HUES6 (cell line): ENCODE data around the gene PDE4D.
"Not testable (repeated sequence)": the region's sequence is repeated elsewhere in the genome, so short reads cannot be mapped to it uniquely, and the experiment has no call there.

ENCODE experiments used
- H3K27ac ChIP-seq: 2 replicates; pipeline ENCODE4 v1.7.0; 2013; ENCODE audit warnings: low read depth, mild to moderate bottlenecking, low read length, inconsistent platforms
- H3K27me3 ChIP-seq: 2 replicates; pipeline ENCODE4 v1.6.1; 2013; ENCODE audit warnings: low read length; ENCODE audit not compliant: control insufficient read depth, insufficient read depth
- H3K36me3 ChIP-seq: 2 replicates; pipeline ENCODE4 v1.6.1; 2013; ENCODE audit warnings: low read length; ENCODE audit not compliant: control insufficient read depth, insufficient read depth
- H3K4me1 ChIP-seq: 2 replicates; pipeline ENCODE4 v1.6.1; 2013; ENCODE audit warnings: low read length; ENCODE audit not compliant: control insufficient read depth, insufficient read depth
- H3K4me3 ChIP-seq: 2 replicates; pipeline ENCODE4 v1.5.1; 2013; ENCODE audit warnings: low read depth, low read length
- H3K9ac ChIP-seq: one replicate; pipeline ENCODE4 v1.6.1; 2013; ENCODE audit warnings: mild to moderate bottlenecking, low read length
- H3K9me3 ChIP-seq: 2 replicates; pipeline ENCODE4 v1.6.1; 2013; ENCODE audit warnings: low read depth, low read length; ENCODE audit not compliant: control insufficient read depth, insufficient read depth

Gene PDE4D

DNA sequence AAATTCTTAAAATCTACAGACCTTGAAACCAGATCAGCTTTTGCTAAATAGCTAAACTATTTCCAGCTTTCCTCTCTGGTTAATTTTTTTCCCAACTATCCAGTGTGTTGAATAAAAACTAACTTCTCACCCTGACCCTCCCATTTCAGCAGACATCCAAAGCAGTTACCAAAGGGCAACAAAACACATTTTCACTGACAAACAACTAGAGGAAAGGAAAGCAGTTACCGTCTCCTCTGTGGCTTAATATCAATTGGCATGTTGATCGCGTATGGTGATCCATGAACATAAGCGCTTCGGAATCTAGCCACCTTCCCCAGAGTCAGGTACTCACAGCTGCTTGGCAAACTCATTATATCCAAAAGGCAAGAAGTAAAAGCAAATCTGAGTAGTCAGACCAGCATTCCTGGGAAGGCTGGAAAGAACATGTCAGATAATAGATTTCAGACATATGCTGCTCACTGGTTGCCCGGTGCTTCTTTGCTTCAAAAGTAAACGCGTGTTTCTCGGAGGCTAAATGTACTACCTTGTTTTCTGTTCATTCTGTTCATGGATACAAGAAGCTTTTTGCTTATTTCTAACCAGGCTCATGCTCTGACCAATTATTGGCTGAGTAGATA is 463.4 kb downstream of the PDE4D start:
- H3K36me3 ChIP-seq, result no peaks in the 10 kb centered on the region
- H3K27ac ChIP-seq, result no peak overlapping the region
- no peaks in the 10 kb centered on the region for H3K27me3 ChIP-seq
- H3K4me1 ChIP-seq, result no peaks in the 10 kb centered on the region
- no peak overlapping the region for H3K9ac ChIP-seq
- no peak overlapping the region for H3K4me3 ChIP-seq
- no peaks in the 10 kb centered on the region for H3K9me3 ChIP-seq

- Histone ChIP-seq H3K4me3 (no peak overlapping the region), H3K4me1 (no peaks in the 10 kb centered on the region), H3K27ac (no peak overlapping the region), H3K27me3 (no peaks in the 10 kb centered on the region), H3K9ac (no peak overlapping the region), H3K36me3 (no peaks in the 10 kb centered on the region), H3K9me3 (no peaks in the 10 kb centered on the region)
These were observed 465.1 kb downstream of the PDE4D start for GRCh38 chr5:59428391-59428790.

DNA sequence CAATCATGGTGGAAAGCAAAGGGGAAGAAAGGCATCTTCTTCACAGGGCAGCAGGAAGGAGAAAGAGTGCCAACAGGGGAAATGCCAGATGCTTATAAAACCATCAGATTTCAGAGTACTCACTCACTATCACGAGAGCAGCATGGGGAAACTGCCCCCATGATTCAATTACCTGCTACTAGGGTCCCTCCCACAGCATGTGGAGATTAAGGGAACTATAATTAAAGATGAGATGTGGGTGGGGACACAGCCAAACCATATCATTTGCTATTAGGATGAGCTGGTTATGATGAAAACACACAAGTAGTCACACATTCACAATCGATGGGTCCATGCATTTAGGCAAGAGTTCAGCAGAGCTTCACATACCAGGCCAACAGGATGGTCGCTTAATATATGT is 469.0 kb downstream of the PDE4D start:
- Histone ChIP-seq H3K4me1 (no peaks in the 10 kb centered on the region), H3K9me3 (no peaks in the 10 kb centered on the region), H3K4me3 (no peak overlapping the region), H3K27ac (no peak overlapping the region), H3K9ac (no peak overlapping the region), H3K36me3 (no peaks in the 10 kb centered on the region), H3K27me3 (no peaks in the 10 kb centered on the region)

DNA sequence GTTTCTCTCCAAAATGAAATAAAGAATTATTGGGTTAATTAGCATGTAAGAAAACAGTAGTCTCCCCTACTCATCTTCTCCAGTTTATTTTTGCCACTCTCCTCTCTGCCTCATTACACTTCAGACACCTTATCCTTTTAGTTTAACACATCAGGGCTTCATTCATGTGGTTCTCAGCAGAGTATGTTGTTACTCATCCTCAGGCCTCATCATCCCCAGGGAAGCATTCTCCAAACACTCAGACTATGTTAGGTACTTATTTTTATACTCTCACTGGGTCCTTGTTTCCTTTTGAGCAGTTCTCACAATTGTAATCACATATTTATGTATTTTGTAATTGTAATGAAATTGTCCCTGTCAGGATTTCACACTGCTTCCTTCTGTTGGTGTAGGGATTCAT is 470.5 kb downstream of the PDE4D start:
- Histone ChIP-seq H3K9me3 (no peaks in the 10 kb centered on the region), H3K27ac (no peak overlapping the region), H3K4me1 (no peaks in the 10 kb centered on the region), H3K4me3 (no peak overlapping the region), H3K27me3 (no peaks in the 10 kb centered on the region), H3K9ac (no peak overlapping the region), H3K36me3 (no peaks in the 10 kb centered on the region)

- no peaks in the 10 kb centered on the region for H3K9me3 ChIP-seq
- no peaks in the 10 kb centered on the region for H3K4me1 ChIP-seq
- no peaks in the 10 kb centered on the region for H3K36me3 ChIP-seq
- no peak overlapping the region for H3K4me3 ChIP-seq
- no peak overlapping the region for H3K27ac ChIP-seq
- H3K27me3 ChIP-seq, result no peaks in the 10 kb centered on the region
- no peak overlapping the region for H3K9ac ChIP-seq
These were observed 471.3 kb downstream of the PDE4D start for GRCh38 chr5:59421986-59422941.

- Histone ChIP-seq H3K9ac (no peak overlapping the region), H3K4me3 (no peak overlapping the region), H3K36me3 (no peaks in the 10 kb centered on the region), H3K27ac (no peak overlapping the region), H3K4me1 (no peaks in the 10 kb centered on the region), H3K27me3 (no peaks in the 10 kb centered on the region), H3K9me3 (no peaks in the 10 kb centered on the region)
These were observed 472.9 kb downstream of the PDE4D start for GRCh38 chr5:59420596-59420995.

DNA sequence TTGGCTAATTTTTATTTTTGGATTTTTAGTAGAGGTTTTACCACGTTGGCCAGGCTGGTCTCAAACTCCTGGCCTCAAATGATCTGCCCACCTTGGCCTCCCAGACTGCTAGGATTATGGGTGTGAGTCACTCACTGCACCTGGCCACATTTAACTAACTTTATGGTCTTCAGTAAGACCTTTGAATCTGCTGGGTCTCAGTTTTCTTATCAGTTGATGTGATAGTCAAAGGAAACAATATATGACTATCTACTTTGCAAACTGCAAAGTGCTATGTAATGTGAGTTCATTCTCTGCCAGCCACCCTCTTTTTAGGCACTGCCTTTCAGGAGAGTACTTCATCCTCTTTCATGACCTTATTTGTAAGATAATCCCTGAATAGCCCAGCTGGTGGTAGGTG is 474.7 kb downstream of the PDE4D start:
- Histone ChIP-seq H3K9ac (no peak overlapping the region), H3K27me3 (no peaks in the 10 kb centered on the region), H3K4me3 (no peak overlapping the region), H3K9me3 (no peaks in the 10 kb centered on the region), H3K36me3 (no peaks in the 10 kb centered on the region), H3K4me1 (no peaks in the 10 kb centered on the region), H3K27ac (no peak overlapping the region)

DNA sequence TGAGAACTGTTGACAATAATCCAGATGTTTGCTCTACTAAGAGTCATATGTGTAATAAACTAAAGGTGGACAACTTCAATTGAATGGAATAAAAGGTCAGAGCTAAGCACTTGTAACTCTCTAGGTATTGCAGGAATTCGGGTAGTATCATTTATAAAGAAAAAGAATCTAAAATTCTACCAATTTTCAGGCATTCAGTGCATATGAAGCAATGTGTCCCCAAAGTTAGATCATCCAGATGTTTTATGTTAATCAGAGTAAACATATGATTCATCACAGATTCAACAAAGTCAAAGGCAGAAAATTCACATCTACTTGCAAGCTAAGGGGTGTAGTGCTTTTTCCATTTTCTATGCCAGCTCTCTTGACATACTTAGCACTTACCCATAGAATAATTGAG is 477.1 kb downstream of the PDE4D start:
- Histone ChIP-seq H3K27me3 (no peaks in the 10 kb centered on the region), H3K4me1 (no peaks in the 10 kb centered on the region), H3K9me3 (peaks cover 6% of the 10 kb centered on the region), H3K9ac (no peak overlapping the region), H3K27ac (no peak overlapping the region), H3K4me3 (no peak overlapping the region), H3K36me3 (no peaks in the 10 kb centered on the region)

- Histone ChIP-seq H3K27me3 (no peaks in the 10 kb centered on the region), H3K36me3 (no peaks in the 10 kb centered on the region), H3K9ac (no peak overlapping the region), H3K9me3 (peaks cover 8% of the 10 kb centered on the region), H3K4me1 (no peaks in the 10 kb centered on the region), H3K27ac (no peak overlapping the region), H3K4me3 (no peak overlapping the region)
These were observed 477.5 kb downstream of the PDE4D start for GRCh38 chr5:59416026-59416425.

GRCh38 chr5:59412428-59412827 is 481.1 kb downstream of the PDE4D start:
- Histone ChIP-seq H3K36me3 (no peaks in the 10 kb centered on the region), H3K4me1 (no peaks in the 10 kb centered on the region)

GRCh38 chr5:59408997-59409396 is 484.5 kb downstream of the PDE4D start:
- not testable (repeated sequence) for H3K4me1 ChIP-seq, H3K4me3 ChIP-seq, H3K36me3 ChIP-seq, H3K27me3 ChIP-seq, H3K27ac ChIP-seq, H3K9ac ChIP-seq
- H3K9me3 ChIP-seq, result peaks cover 37% of the 10 kb centered on the region

More at GRCh38 chr5:59412428-59412827, 481.1 kb downstream of the PDE4D start:
- Histone ChIP-seq H3K9ac (no peak overlapping the region), H3K27ac (no peak overlapping the region), H3K9me3 (peaks cover 32% of the 10 kb centered on the region), H3K4me3 (no peak overlapping the region), H3K27me3 (no peaks in the 10 kb centered on the region)
